Esophagus muscularis mucosa (tissue), 4 donors: ENCODE results near the gene WDR13. TPM values are rescaled to one million over a fixed set of nuclear protein-coding genes. Genes with fewer than 3 reads are reported as not detected.
A peak's percentile ranks its signal among the peaks of the same experiment; 100 is the strongest.
"Not testable (repeated sequence)": the region's sequence is repeated elsewhere in the genome, so short reads cannot be mapped to it uniquely, and the experiment has no call there.

Experiments used
- DNase-seq: peaks from one replicate; pipeline ENCODE4 v3.0.0-alpha.2; 2017; ENCODE audit errors: extremely low spot score
- H3K27ac ChIP-seq, 4 donors: fragments of 200-600 bp; sonication (generic); replicated peaks in 1 of 4; 1 replicate in 3 of 4; 2 replicates in 1 of 4; pipeline ENCODE4 v1.5.1; 2016 to 2019; ENCODE audit warnings: mild to moderate bottlenecking in 1 of 4
- H3K27me3 ChIP-seq, 4 donors: fragments of 200-600 bp; sonication (generic); one replicate each; pipeline versions ENCODE4 v1.5.1 to v1.6.0; 2016 to 2019
- H3K36me3 ChIP-seq, 4 donors: fragments of 200-600 bp; sonication (generic); one replicate each; pipeline ENCODE4 v1.5.1; 2016 to 2019
- H3K4me1 ChIP-seq, 4 donors: fragments of 200-600 bp; sonication (generic); one replicate each; pipeline ENCODE4 v1.5.1; 2016 to 2019
- H3K4me3 ChIP-seq, 4 donors: fragments of 200-600 bp; sonication (generic); 1 replicate in 2 of 4; 2 replicates in 2 of 4; pipeline ENCODE4 v1.5.1; 2016 to 2019; ENCODE audit warnings: mild to moderate bottlenecking in 4 of 4, moderate library complexity in 1 of 4
- H3K9me3 ChIP-seq, 4 donors: fragments of 200-600 bp; sonication (generic); 1 replicate in 3 of 4; 2 replicates in 1 of 4; pipeline ENCODE4 v1.5.1; 2016 to 2019
- CTCF ChIP-seq, 3 experiments: fragments of 200-600 bp in 2 of 3; fragments of 450-650 bp in 1 of 3; sonication (generic) in 2 of 3; IDR thresholded peaks; one replicate each; pipeline ENCODE4 v1.5.1; 2017 to 2019; ENCODE audit warnings: antibody characterized with exemption in 3 of 3, mild to moderate bottlenecking in 2 of 3, moderate library complexity in 1 of 3
- EP300 ChIP-seq: sonication (generic); formaldehyde crosslinking; IDR thresholded peaks from one replicate; pipeline ENCODE4 v1.6.1; 2017; ENCODE audit warnings: antibody characterized with exemption
- POLR2A ChIP-seq: fragments of 450-650 bp; IDR thresholded peaks from one replicate; pipeline ENCODE4 v1.6.1; 2017; ENCODE audit warnings: antibody characterized with exemption, moderate library complexity, mild to moderate bottlenecking, low read depth
- POLR2AphosphoS5 ChIP-seq, 2 donors: sonication (generic); formaldehyde crosslinking; IDR thresholded peaks; one replicate each; pipeline ENCODE4 v1.6.1; 2017; ENCODE audit warnings: antibody characterized with exemption in 2 of 2
- WGBS: methylation state at CpG from one replicate; pipeline ENCODE4 v1.1.5; 2018; 5-methylcytosine and 5-hydroxymethylcytosine counted together
- intact Hi-C: fragments of 100-400 bp; cut with DNase I; formaldehyde crosslinking; loops from one replicate; pipeline ENCODE4 v1.15.1; 2023
- total RNA-seq, 4 donors: library from RNA; depleted of rRNA; stranded (reverse); fragments of >200 nt; gene quantifications; one replicate each; pipeline versions ENCODE4 v1.1.0 to v1.2.1, GENCODE V29; 2016

Gene WDR13
- 100 to 1,000 TPM; 123 to 166 (median 152) TPM for total RNA-seq

GRCh38 chrX:48597353-48598264, at the start of gene WDR13:
WDR13 (plus strand) TSS chrX:48597492; CDS start chrX:48597997, 505 bp downstream.
- 40% methylated on average over 44 of the region's 62 CpGs for WGBS
- Histone ChIP-seq H3K4me3 (peak within 1 kb of the TSS; percentile 61 to 79 (median 64)), H3K9me3 (no peaks in the 10 kb centered on the region), H3K4me1 (peaks cover 6 to 17% (median 14%) of the 10 kb centered on the region in 4 donors), H3K36me3 (peaks cover 9 to 41% (median 38%) of the 10 kb centered on the region in 4 donors), H3K27me3 (no peaks in the 10 kb centered on the region), H3K27ac (peak within 1 kb of the TSS; percentile 91 to 96 (median 96))
- no peak for TF ChIP-seq EP300
- TF ChIP-seq POLR2AphosphoS5 (IDR thresholded peaks at IDR 0.05): peak; percentile 91
- peak in 1 of 3 experiments; percentile 6 for TF ChIP-seq CTCF (IDR thresholded peaks at IDR 0.05)
- peak; percentile 24 for TF ChIP-seq POLR2A
- intact Hi-C loops: no loop called here
- DNase-seq: peak; percentile 96

GRCh38 chrX:48548871-48549270, 48.4 kb upstream of the WDR13 start:
- Histone ChIP-seq H3K4me3 (no peak overlapping the region), H3K9me3 (no peaks in the 10 kb centered on the region), H3K27me3 (no peaks in the 10 kb centered on the region), H3K27ac (no peak overlapping the region), H3K4me1 (no peaks in the 10 kb centered on the region), H3K36me3 (peaks cover 10 to 59% (median 14%) of the 10 kb centered on the region in 4 donors)
- intact Hi-C loops: no loop called here
- DNase-seq: no peak
- 93% methylated on average over 3 of the region's 3 CpGs for WGBS
- no peak for TF ChIP-seq POLR2A
- no peak for TF ChIP-seq POLR2AphosphoS5 (IDR thresholded peaks at IDR 0.05)
- no peak for TF ChIP-seq EP300
- no peak for TF ChIP-seq CTCF (IDR thresholded peaks at IDR 0.05)

DNA sequence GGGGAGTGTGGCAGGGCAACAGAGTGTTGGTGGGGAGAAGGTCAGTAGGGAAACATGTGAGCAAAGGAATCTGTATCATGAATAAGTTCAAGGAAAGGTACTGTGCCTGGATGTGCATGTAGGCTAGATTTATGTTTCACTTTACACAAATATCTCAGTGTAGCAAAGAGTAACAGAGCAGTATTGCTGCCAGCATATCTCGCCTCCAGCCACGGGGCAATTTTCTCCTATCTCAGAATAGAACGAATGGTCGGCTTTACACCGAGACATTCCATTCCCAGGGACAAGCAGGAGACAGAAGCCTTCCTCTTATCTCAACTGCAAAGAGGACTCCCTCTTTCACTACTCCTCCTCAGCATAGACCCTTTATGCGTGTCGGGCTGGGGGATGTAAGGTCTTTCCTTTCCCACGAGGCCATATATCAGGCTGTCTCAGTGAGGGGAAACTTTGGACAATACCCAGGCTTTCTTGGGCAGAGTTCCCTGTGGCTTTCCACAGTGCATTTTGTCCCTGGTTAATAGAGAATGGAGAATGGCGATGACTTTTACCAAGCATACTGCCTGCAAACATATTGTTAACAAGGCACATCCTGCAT, 41.5 kb upstream of the WDR13 start:
- WGBS: 85% methylated on average over 9 of the region's 9 CpGs
- DNase-seq, intact Hi-C loops, H3K4me3 ChIP-seq, H3K9me3 ChIP-seq, H3K27ac ChIP-seq, H3K27me3 ChIP-seq, H3K4me1 ChIP-seq: not testable (repeated sequence)
- peaks cover 10 to 76% (median 29%) of the 10 kb centered on the region in 4 donors for H3K36me3 ChIP-seq

DNA sequence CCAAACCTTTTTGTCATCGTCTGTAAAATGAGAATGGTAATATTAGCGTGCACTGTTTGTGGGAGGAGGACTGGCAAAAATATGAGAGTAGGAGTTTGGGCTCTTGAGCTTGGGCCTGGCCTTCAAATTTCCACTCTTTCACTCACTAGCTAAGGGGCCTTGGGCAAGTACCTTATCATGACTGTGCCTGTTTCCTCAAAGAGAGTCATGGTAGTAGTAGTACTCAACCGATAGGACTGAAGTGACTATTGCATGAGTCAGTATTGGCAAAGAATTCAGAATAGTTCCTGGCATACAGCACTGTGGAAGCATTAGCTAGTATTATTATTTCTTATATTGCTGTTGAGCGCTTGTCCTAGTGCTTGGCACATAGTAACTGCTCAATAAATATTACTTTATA, 39.0 kb upstream of the WDR13 start:
- intact Hi-C loops: no loop called here
- Histone ChIP-seq H3K36me3 (peaks cover 10 to 68% (median 35%) of the 10 kb centered on the region in 4 donors), H3K9me3 (no peaks in the 10 kb centered on the region), H3K4me3 (no peak overlapping the region), H3K27me3 (no peaks in the 10 kb centered on the region), H3K27ac (no peak overlapping the region), H3K4me1 (no peaks in the 10 kb centered on the region)
- TF ChIP-seq CTCF (IDR thresholded peaks at IDR 0.05) (no peak), EP300 (no peak), POLR2A (no peak), POLR2AphosphoS5 (IDR thresholded peaks at IDR 0.05) (no peak)
- no peak for DNase-seq
- 80% methylated on average over 4 of the region's 4 CpGs for WGBS

GRCh38 chrX:48559636-48560035, 37.7 kb upstream of the WDR13 start:
- Histone ChIP-seq H3K27ac (no peak overlapping the region), H3K4me1 (no peaks in the 10 kb centered on the region), H3K4me3 (no peak overlapping the region), H3K27me3 (no peaks in the 10 kb centered on the region), H3K9me3 (no peaks in the 10 kb centered on the region), H3K36me3 (peaks cover 10 to 65% (median 35%) of the 10 kb centered on the region in 4 donors)
- intact Hi-C loops: no loop called here
- TF ChIP-seq EP300: no peak
- TF ChIP-seq POLR2AphosphoS5 (IDR thresholded peaks at IDR 0.05): no peak
- no peak for TF ChIP-seq POLR2A
- TF ChIP-seq CTCF (IDR thresholded peaks at IDR 0.05): no peak
- 93% methylated on average over 17 of the region's 24 CpGs for WGBS
- no peak for DNase-seq
